Measurements from ENCODE around the gene RPS24.
"Not testable (repeated sequence)": the region's sequence is repeated elsewhere in the genome, so short reads cannot be mapped to it uniquely, and the experiment has no call there.

The RPS24 gene

DNA sequence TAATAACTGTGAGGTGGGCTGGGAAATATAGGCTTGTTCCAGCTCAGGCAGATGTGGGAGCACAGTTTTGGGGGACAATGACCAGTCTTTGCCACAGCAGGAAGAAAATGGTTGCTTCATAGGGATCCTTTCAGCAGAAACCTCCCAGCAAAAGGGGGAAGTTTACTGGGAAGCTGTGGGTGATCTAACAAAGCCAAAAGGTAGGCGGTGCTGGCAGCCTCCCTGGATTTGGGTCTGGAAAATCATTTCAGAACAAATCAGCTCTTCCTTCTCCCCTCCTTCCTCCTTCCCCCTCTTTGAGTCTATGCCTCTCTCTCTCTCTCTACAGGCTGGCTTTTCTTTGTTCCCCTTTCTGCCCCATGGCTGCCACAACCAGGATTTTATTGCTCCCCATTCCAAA lies 16.2 kb downstream of the RPS24 start:
- DNase-seq (ENCODE audit: low read depth, low spot score) = no peak

DNA sequence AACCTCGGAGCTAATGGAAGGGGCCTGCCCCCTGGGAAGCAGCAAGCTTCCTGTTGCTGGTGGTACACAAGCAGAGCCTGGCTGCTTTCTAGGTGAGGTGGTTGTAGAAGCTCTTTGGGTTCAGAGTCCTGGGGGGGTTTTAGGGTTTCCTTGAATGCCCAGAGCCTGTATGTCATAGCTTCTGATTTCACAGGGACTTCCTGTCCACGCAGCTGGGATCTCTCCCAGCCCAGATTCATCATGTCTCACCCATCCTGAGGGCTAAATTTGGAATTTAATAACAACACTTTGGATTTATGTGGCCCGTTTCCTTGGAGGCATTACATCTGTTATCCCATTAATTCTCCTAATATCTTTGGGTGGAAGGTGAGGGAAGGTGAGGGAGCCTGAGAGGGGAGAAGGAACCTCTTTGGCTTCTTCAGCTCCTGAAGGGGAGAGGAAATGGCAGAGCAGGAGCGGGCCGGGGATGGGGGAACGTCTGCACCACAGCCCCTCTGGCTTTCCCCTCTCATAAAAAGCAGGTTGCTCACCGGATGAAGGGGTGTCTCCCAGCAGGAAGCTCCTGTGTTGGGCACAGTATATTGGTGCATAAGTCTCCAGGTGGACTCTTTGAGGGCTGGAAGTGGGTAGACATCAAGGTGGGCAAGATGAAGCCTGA lies 19.7 kb downstream of the RPS24 start:
- DNase-seq (ENCODE audit: low read depth, low spot score) = no peak

DNA sequence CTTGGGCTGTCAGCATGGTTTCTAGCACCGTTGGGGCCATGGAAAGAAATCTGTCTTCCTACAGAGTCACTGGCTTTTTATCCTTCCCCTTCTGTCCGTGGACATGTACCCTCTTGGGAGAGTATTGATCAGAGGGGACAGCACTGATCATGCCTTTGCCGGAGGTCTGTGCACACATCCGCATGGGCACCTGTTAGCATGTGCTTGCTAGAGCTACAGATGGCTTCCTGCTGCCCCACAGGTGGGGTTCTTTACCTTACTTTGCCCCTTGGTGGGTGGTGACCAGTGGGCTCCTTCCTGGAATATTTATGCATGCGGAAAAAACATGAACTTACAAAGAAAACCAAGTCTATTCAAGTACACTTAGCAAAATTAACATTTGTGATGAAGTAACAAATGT lies 24.9 kb downstream of the RPS24 start:
- DNase-seq (ENCODE audit: low read depth, low spot score) = no peak

DNA sequence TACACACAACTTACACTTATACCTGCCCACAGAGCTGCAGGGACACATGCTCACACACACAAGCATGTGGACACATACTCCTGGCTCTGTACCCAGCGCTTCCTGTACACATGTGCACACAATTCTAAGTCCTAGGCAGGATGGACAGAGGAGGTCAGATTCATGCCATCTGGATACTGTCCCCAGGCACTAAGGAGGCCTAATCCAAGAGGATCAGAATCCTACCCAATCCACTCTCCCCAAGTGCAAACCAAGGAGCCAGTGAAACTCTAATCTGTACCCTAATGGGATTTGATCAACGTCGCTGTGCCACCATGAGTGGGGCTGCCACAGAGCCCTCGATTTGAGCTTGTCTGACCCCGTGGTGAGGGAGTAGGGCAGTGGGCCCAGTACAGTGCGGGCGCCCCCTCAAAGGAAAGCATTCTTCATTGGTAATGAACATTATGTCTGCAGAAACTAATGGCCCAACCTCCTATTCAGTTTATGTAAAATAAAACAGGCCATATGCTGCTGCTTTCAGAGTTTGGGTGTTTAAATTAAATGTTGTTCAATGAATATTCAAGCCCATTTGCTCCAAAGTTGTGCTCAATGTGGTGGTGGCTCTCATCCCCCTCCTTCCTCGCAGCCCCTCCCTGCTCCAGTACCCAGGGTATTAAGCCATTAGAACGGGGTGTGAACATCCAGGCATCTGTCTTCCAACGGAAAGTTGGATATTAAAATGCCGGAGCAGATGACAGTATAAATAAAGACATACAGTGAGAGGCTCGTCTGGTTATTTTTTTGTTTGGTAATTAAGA lies 26.4 kb downstream of the RPS24 start:
- DNase-seq (ENCODE audit: low read depth, low spot score) = no peak

DNA sequence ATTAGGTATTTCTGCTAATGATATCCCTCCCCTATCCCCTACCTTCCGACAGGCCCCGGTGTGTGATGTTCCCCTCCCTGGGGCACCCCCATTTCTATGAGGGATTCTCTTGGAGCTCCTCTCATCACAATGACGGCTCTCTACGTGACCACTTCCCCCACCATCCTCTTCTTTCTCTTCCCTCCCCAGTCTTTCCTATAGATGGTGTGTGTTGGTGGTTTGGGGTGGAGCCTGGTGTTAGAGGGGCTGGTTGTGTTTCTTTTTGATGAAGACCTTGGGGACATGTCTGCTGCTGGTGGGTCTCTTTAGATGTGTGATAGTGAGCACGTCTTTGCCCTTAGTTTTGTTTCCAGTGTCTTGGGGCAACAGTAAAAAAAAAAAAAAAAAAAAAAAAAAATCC lies 28.6 kb downstream of the RPS24 start:
- DNase-seq (ENCODE audit: low read depth, low spot score) = no peak

DNA sequence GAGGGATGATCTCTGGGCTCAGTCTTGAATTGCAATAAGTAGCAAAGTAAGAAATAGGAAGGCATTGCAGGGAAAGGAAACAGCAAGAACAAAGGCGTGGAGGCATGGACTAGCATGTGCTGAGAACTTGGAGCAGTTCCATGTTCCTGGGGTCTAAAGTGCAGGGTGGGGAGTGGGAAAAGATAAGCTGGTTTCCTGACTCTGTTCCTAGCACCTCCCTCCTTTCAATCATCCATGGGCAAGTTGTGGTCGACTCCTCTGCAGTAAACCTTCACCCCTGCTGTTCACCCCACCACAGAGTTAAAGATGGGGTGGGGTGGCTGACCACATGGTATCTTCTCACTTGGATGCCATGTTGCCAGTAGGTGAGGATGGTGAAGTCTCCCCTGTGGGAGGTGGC lies 29.6 kb downstream of the RPS24 start:
- DNase-seq (ENCODE audit: low read depth, low spot score) = no peak

DNA sequence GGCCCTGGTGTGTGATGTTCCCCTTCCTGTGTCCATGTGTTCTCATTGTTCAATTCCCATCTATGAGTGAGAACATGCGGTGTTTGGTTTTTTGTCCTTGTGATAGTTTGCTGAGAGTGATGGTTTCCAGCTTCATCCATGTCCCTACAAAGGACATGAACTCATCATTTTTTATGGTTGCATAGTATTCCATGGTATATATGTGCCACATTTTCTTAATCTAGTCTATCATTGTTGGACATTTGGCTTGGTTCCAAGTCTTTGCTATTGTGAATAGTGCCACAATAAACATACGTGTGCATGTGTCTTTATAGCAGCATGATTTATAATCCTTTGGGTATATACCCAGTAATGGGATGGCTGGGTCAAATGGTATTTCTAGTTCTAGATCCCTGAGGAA lies 31.3 kb downstream of the RPS24 start:
- not testable (repeated sequence) for DNase-seq (ENCODE audit: low read depth, low spot score)

DNA sequence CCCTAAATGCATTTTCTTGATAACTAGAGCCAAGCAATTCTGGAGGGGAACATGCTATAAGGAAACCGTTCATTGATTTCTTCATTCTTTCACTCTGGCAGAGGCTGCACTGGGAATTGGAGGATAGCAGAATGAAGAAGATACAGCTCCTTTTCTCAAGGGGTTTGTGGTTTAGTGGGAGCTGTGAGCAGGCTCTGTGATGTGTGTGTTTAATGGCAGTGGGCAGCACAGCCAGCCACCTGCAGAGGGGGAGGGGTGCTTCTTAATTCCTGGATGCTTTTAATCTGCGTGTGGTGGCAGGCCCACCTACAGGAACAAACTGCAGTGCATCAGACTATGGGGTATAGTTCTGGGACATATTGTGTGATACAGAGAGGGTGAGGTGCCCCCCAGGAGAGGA lies 31.9 kb downstream of the RPS24 start:
- no peak for DNase-seq (ENCODE audit: low read depth, low spot score)

DNA sequence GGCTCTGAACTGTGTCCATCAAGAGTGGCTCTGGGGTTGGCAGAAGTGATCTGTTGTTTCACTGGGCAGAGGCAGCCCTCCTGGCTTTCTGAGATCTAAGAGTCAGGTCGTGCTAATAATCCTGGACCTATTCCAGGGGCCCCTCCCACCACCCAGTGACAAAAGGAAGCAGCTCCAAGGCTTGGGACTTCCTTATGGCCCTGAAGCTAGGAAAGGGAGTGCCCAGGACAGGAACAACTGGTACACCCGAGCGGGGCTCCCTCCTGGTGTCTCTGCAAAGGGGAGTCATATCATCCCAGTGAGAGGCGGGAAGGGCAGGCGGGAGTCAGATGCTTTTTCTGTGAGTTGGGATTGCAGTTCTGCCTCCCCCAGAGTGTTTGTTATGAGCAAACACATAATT lies 32.3 kb downstream of the RPS24 start:
- DNase-seq (ENCODE audit: low read depth, low spot score) = no peak

DNA sequence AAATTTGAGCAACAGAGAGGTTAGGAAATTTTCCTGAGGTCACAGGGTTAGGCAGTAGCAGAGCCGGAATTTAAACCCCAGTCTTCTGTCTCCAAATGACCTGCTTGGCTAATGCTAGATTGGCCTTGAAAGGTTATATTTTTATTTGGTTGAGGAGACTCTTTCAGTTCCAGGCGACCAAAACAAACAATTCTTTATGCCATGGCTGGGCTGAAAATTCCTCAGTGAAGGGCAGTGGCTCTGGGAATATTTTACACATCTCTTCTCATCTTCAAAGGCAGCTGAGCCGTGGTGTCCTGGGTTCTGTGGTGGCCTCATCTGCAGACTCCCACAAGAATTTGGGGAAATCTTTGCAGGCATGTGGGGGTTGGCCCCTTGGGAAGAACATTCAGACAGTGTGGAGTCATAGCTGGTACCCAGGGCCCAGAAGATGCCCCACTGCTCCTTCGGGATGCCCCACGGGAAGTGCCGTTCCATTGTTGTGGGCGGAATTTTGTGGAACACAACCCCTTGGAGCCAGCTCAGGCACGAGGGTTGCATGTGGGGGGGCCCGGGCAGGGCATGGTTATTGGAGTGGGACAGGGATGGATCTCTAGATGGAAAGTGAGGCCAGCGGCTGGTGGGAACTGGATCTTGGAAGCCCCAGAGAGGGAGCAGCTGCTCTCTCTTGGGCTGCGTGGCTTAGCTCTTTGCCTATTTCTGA lies 33.2 kb downstream of the RPS24 start:
- no peak for DNase-seq (ENCODE audit: low read depth, low spot score)

DNA sequence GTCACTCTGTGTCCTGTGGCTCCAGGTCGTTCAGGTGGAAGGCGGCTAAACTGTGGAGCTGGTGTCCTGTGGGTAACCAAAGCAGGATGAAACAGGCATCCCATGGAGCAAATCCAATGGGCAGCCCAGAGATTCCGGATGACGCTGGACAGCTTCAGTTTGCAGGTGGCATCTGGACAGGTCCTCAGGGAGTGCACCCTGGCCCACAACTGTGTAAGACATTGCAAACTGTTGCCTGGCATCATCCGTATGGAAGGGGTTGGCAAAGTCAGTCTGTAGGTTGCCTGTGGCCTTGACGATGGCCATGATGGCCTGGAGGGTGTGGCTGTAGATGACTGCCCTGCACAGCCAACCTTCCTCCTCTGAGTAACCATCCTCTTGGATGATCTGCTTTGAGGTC lies 35.5 kb downstream of the RPS24 start:
- no peak for DNase-seq (ENCODE audit: low read depth, low spot score)

DNA sequence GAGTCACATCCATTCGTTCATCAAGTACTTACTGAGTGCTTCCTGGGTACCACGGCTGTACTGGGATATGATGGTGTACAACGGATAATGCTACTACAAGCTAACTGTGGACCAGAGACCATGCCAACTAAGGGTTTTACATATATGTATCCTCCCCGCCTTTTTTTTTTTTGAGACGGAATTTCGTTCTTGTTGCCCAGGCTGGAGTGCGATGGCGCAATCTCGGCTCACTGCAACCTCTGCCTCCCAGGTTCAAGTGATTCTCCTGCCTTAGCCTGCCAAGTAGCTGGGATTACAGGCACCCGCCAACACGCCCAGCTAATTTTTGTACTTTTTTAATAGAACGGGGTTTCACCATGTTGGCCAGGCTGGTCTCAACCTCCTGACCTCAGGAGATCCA lies 36.4 kb downstream of the RPS24 start:
- DNase-seq (ENCODE audit: low read depth, low spot score) = not testable (repeated sequence)

DNA sequence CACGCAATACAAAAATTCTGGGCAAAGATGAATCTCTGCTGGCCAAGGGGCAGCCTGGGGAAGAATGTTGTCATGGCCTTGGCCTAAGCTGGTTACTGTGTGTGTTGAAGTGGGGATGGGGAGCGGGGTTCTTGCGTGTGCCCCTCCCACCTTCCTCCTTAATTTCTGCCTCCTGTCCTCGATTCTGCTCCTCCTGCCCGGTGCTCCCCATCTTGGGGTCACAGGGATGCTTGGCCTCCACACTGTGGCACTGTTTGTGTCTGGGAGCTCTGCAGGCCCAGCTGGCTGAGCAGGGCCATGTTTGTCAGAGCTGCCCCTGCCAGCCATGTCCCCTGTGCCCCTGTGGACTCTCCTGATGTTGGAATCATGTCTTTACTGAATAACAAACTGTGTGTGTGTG lies 37.1 kb downstream of the RPS24 start:
- DNase-seq (ENCODE audit: low read depth, low spot score) = no peak

DNA sequence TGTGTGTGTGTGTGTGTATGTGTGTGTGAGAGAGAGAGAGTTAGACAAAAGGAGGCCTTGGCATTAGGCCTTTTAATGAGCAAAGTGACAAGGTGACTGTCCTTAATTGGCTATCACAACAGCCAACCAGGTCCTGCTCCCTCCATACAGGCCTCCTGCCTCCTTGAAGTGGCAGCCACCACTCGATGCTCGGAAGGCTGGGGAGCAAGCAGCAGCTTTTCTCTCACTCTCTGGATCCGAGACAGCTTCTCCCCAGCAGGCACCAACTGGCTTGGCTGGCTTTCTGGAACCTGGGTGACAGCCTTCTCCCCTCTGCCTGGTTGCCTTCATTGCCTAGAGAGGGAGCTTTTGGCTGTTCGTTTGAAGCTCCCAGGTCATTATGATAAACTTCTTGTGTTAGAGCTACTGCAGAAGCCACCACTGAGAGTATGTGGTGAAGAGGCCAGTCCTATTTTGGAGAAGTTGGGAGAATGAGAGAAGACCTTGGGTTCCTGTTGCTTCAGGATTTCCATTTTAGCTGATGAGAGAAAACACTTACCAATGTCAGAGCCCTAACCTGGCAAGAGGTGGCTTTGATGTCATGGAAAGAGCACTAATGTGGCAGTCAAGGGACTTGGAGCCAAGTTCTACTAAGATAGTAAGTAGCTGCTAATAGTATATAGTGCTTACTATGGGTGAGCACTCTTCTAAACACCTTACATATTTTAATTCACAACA lies 37.6 kb downstream of the RPS24 start:
- no peak for DNase-seq (ENCODE audit: low read depth, low spot score)

DNA sequence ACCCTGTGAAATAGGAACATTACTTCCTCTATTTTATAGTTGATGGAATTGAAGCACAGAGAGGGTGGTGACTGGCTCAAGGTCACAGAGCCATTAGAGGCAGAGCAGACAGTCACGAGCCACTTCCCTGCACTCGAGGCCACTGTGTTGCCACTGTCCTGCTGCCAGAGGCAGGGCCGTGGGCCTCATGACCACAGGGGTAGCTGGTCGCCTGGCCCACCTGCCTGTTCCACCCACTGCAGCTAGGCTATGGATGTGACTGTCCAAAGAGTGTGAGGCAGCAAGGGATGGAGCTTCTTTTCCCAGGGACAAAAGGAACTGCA lies 38.2 kb downstream of the RPS24 start:
- no peak for DNase-seq (ENCODE audit: low read depth, low spot score)

DNA sequence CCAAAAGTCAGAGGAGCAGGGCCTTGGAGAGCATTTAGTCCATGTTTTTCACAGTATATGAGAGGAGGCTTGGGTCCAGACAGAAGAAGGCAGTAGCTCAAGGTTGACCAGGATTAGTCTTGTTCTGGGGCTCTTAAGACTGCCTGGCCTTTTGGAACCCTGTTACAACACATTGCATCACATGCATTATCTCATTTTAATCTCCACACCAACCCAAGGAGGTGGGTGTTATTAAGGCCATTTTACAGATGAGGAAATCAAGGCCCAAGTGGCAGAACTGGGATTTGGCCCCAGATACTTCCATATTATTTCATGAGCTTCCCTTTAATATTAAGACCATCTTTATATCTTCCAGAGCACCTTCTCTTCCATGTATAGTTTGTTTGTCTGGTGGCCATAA lies 38.8 kb downstream of the RPS24 start:
- no peak for DNase-seq (ENCODE audit: low read depth, low spot score)

DNA sequence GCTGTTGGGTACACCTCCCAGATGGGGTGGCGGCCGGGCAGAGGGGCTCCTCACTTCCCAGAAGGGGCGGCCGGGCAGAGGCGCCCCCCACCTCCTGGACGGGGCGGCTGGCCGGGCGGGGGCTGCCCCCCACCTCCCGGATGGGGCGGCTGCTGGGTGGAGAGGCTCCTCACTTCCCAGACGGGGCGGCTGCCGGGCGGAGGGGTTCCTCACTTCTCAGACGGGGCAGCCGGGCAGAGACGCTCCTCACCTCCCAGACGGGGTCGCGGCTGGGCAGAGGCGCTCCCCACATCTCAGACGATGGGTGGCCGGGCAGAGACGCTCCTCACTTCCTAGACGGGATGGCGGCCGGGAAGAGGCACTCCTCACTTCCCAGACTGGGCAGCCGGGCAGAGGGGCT lies 42.1 kb downstream of the RPS24 start:
- not testable (repeated sequence) for DNase-seq (ENCODE audit: low read depth, low spot score)

DNA sequence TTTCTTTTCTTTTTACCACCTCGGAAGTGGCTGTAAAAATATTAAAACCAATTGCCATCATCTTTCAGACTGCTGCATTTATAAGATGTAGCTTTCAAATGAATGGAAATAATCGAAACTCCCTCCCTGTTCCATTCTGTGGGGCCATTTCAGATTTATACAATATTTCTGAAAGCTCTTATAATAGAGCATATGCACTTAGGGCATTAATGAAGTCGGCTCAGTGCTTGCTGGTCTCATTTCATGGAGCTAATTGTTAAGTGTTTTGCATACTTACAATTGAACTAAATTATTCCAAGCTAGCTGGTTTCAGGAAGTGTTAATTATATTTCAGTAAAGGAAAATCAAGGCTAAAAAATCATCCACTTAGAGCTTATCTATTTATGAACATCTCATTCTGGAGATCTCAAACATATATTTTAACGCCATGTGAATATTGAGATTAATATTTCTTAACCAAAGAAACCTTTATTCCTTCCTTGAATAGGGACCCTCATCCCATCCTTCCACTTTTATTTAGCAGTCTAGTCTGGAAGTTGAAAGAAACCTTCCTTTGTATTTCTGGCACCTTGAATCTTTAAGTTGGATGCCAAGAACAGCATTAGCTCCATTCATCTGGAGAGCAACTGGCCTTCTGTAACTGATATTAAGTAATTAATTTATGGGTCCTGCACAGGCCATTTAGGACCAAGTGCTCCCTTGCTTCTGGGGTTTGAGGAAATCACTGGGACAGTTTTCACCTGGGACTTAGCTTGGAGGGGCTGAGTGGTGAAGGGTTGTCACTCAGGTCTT lies 45.1 kb downstream of the RPS24 start:
- no peak for DNase-seq (ENCODE audit: low read depth, low spot score)

DNA sequence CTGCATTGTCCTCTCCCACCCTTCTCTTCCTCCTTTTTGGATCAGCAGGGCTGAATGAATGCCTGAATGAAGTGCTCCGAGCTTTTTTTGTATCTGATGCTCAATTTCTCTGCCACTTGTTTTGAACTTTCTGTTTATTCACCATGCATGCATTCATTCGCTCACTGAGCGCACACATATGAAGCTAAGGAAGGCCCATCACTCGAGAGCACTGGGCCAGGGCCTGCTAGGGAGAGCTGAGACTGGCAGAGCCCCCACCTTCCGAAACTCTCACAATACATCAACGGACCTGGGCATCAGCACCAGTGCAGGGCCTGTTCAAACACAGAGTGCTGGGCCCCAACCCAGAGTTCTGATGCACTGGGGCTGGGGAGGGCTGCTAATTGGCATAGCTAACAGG lies 45.7 kb downstream of the RPS24 start:
- DNase-seq (ENCODE audit: low read depth, low spot score) = no peak

DNA sequence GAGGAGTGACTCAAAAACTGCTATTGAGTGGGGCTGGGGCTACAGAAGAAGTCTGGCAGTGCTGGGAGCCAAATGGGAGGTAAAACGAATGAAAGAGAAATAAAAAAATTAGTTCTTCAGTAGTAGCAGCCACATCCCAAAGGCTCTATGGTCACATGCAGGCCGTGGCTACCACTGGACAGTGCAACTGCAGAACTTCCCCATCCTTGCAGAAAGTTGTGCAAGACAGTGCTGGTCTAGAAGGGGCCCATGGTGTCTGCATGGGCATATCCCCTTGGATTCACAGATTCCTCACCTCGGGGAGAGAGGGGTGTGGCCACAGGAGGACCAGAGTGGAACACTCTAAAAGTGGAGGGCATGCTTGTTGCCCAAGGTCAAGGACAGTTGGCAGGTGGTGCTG lies 47.6 kb downstream of the RPS24 start:
- no peak for DNase-seq (ENCODE audit: low read depth, low spot score)

DNA sequence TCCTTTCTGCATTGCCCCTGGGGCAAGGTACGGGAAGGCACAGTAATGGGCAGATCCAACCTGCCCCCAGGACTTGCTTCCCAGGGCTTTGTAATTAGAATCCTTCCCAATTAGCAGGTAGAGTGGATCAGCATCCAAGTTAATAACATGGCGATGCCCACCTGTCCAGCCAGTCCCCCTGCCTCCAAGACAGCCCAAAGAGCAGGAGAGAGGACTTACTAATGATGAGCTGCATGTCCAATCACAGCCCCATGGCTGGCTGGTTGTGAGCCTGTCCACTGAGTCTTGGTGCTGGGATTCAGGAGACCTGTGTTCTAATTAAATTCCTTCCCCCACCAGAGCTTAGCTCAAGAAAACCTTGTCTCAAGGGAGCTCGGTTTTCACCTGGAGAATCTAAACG lies 49.0 kb downstream of the RPS24 start:
- no peak for DNase-seq (ENCODE audit: low read depth, low spot score)
